GM19463 (cell line): Measurements from ENCODE around the gene CHFR.
"Not testable (repeated sequence)": the region's sequence is repeated elsewhere in the genome, so short reads cannot be mapped to it uniquely, and the experiment has no call there.

Experiments
- ATAC-seq: cut with Tn5 transposase; IDR thresholded peaks from one replicate; pipeline ENCODE4 v1.9.1; 2021; ENCODE audit warnings: mild to moderate bottlenecking, moderate library complexity; ENCODE audit not compliant: unreplicated experiment

CHFR gene

GRCh38 chr12:132841151-132841550 lies 46.3 kb downstream of the CHFR start:
- ATAC-seq = no peak

- no peak for ATAC-seq
These were observed 46.9 kb downstream of the CHFR start for GRCh38 chr12:132840536-132840935.

- ATAC-seq = no peak
These were observed 47.7 kb downstream of the CHFR start for GRCh38 chr12:132839558-132840235.

- ATAC-seq = no peak
These were observed 48.9 kb downstream of the CHFR start for GRCh38 chr12:132838410-132839080.

- no peak for ATAC-seq
These were observed 49.6 kb downstream of the CHFR start for GRCh38 chr12:132837693-132838409.

GRCh38 chr12:132836795-132837331 lies 50.5 kb downstream of the CHFR start:
- ATAC-seq = no peak

GRCh38 chr12:132836230-132836629 lies 51.2 kb downstream of the CHFR start:
- ATAC-seq = not testable (repeated sequence)

GRCh38 chr12:132835076-132836025 lies 52.1 kb downstream of the CHFR start:
- ATAC-seq = no peak

GRCh38 chr12:132834181-132834711 lies 53.2 kb downstream of the CHFR start:
- no peak for ATAC-seq

- no peak for ATAC-seq
These were observed 54.1 kb downstream of the CHFR start for GRCh38 chr12:132833341-132833740.

- ATAC-seq = no peak
These were observed 55.6 kb downstream of the CHFR start for GRCh38 chr12:132831771-132832170.

- peak; percentile 92 for ATAC-seq
These were observed 58.5 kb downstream of the CHFR start, which contains the start of gene GOLGA3 for GRCh38 chr12:132828706-132829534. GOLGA3 (minus strand) TSS chr12:132828869; CDS start chr12:132822128, 6,741 bp downstream.

GRCh38 chr12:132827763-132828703 lies 59.4 kb downstream of the CHFR start:
- ATAC-seq = peak; percentile 31

GRCh38 chr12:132825861-132826260 lies 61.5 kb downstream of the CHFR start:
- ATAC-seq = no peak

GRCh38 chr12:132825089-132825488 lies 62.3 kb downstream of the CHFR start:
- ATAC-seq = no peak

GRCh38 chr12:132824053-132824452 lies 63.4 kb downstream of the CHFR start:
- ATAC-seq = no peak

GRCh38 chr12:132818562-132818961 lies 68.8 kb downstream of the CHFR start:
- no peak for ATAC-seq

GRCh38 chr12:132814232-132814631 lies 73.2 kb downstream of the CHFR start:
- no peak for ATAC-seq
